ENCODE measurements around the gene ODF2L.

Gene ODF2L, protein sequence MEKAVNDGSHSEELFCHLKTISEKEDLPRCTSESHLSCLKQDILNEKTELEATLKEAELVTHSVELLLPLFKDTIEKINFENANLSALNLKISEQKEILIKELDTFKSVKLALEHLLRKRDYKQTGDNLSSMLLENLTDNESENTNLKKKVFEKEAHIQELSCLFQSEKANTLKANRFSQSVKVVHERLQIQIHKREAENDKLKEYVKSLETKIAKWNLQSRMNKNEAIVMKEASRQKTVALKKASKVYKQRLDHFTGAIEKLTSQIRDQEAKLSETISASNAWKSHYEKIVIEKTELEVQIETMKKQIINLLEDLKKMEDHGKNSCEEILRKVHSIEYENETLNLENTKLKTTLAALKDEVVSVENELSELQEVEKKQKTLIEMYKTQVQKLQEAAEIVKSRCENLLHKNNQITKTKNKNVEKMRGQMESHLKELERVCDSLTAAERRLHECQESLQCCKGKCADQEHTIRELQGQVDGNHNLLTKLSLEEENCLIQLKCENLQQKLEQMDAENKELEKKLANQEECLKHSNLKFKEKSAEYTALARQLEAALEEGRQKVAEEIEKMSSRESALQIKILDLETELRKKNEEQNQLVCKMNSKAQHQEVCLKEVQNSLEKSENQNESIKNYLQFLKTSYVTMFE

DNA sequence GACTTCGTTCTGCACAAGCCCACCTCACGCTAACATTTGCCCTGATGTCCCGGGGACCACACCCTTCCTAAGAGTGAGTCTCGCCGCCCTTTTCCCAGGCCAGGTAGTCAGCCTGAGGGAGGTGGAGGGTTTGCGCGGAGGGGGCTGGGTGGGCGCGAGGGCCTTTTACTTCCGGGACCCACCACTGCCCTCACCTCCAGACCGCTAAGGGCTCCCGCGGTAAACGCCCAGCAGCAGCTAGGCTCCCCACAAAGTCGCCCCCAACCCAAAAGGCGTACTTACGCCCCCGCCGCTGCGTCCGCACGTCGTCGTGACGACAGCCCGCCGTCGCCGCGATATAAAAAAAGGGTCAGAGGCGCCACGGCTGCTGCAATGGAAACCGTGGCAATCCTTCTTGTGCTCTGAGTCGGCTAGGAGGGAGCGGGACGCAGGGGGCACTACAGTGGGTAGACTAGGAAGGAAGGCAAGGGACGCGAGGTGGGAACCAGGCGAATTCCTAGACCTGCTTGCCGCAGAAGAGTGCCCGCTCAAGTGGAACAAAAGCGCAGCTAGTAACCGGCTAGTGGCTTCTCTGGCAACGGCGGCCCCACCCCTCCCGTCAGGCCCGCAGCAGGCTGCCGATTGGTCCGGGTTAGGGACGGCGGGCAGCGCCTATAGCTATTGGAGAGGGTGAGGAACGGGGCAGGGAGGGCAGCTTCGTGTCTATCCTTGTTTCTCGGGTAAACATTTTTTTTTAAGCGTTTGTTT is at the start of gene ODF2L:
ODF2L (minus strand) TSS at position 573 of the 747 bp plus-strand sequence. CDS start 9,296 bp downstream, outside the sequence.
- peak; percentile 83 for DNase-seq (ENCODE audit: low read depth)

DNA sequence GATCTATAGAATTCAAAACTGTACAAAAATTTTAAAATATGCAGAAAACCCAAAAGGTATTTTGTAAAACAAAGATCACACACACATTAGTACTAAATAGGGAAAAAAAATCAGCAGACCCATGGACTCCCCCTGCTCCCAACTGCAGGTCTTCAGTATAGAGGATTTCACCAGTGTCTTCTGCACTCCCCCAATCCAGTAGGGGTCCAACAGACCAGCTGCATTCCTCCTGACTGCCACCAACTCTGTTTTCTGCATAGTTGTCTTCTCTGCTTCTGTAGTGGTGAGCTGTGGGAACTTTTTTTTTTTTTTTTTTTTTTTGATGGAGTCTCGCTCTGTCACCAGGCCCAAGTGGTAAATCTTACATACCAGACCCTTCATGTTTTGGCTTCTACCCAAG is 49.8 kb upstream of the ODF2L start:
- no peak for DNase-seq (ENCODE audit: low read depth)

DNA sequence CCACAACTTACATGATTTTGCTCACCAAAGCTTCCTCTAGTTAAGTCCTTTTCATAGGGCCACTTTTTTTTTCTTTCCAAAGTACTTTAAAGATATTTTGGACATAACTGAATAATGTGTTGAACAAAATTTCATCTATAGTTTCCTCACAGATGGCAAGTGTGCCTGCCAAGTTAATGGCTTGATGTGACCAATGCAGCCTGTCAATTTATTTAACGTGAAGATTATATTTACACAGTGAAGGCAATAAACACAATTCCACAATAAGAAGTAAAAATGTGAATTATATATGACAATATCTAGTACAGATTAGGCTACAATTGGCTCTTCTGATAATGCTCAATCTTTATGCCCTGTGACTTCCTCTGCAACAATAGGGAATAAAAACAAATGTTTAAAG is 45.9 kb upstream of the ODF2L start:
- no peak for DNase-seq (ENCODE audit: low read depth)

DNA sequence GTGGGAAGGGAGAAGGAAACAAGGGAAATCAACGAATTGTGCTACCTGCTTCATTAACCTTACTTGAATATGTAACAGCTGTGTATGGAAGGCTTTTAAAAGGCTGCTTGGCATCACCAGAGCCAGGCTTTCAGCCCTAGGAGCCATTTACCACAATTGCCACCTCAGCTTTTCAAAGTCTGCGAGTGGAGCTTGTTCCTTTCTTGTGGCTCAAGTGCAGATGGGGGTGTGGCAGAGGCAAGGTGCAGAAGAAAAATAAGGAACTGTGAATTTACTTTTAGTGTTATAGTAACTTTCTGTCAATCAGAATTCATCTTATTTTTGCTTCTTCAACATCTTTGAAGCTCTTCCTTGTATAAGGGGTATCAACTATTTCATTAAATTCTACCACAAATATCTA is 45.5 kb upstream of the ODF2L start:
- no peak for DNase-seq (ENCODE audit: low read depth)

DNA sequence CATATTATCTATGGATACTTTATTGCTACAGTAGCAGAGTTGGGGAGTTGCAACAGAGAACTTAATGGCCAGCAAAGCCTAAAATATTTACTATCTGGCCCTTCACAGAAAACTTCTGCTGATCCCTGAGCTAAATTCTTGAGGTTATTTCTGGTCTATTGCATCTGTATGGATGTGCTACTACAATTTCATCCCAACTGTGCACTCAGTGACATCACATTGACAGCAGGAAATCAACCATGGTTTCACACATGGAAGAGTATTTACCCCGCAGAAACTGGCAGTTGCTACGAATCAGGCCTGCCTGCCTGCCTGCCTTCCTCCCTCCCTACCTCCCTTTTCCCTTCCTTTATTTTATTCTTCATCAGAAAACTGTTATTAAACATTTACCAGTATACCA is 39.9 kb upstream of the ODF2L start:
- no peak for DNase-seq (ENCODE audit: low read depth)

DNA sequence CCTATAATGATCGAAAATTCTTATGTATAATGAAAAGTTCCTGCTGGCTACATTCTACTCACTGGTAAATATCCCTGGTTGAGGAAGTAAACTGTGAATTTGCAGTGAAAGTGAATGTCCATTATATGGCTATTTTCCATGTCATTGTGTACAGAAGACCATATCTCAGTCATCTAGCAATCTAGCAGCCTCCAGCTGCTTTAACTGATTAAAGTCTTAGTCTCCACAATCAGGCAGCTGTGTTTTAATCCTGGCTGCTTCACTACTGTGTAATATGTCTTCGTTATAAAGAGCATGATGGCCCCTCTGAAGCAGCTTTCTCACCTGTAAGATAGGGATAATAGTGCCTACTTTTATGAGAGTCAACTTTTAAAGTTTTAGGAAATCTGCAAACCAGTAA is 39.2 kb upstream of the ODF2L start:
- no peak for DNase-seq (ENCODE audit: low read depth)

DNA sequence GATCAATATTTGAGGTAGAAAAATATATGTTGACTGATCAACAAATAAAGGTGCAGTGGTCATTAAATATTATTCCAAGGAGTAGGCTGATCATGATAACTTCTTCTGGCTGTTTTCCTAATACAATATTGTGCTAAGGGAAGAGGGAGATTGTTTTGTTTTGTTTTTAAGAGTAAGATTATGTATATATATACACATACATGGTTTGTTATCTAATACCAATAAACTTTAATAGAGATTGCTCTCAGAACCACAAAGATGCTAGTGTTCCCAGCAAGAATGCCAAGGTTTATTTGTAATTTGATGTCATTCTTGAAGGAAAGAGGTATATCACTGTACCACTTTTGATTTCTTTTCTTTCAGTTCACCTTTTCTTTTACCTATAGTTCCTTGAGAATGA is 37.9 kb upstream of the ODF2L start:
- DNase-seq (ENCODE audit: low read depth): no peak

DNA sequence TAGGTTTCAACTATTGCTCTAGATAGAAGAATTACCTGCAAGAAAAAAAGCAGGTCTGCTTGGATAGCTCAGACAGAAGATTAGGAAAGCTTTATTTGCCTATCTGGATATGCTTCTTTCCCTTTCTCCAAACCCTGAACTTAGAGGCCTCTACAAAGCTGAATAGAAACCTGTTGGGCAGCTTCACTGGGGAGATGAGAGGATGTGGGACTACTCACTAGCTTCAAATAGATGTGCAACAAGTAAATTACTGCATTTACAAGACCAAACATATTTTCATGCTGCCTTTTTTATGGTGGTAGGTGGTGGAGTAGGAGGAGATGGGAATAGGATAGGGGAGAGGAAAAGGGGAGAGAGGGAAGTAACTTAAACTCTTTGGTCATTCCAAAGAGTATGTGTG is 34.3 kb upstream of the ODF2L start:
- no peak for DNase-seq (ENCODE audit: low read depth)

DNA sequence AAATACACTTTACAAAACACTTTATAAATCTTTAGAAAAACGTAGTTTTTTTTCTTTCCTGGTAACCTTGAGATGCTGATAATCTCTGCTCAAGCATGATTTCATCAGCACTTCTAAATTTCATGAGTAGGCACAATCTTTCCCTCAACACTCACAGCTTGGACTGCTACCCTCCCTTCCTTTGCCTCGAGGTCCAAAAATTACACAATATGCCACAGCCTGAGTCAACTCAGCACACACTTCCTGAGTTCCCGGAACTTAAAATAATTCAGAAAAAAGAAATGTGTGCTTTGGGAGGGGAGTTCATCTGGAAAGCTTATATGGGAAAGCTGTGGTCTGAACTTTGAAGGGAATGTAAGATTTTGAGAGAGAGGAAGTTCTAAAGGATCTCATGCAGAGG is 33.7 kb upstream of the ODF2L start:
- no peak for DNase-seq (ENCODE audit: low read depth)

DNA sequence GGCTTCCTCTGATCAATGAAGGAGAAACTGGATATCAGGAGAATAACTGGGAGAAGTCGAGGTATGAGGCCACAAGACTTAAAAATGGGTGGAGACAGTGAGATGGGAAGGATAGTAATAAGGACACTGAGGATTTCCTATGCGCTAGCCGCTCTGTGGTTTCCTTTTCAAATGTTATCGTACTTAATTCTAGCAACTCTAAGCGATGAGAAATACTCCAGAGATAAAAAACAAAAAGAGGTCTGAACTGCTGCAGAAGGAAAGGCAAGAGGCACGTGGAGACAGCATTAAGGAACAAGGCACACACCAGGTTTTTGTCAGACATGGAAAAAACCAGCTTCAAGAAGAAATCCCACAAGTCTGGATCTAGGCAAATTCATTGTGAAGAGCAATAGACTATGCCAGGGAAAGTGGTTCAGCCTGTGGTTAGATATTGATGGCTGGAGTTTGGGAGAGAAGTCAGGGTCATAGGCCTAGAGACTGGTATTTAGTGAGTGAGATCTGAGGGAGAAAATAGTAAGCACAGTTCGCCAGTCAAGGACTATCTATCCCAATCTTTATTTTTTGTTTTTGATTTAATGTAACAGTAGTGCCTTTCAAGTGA is 33.1 kb upstream of the ODF2L start:
- no peak for DNase-seq (ENCODE audit: low read depth)

DNA sequence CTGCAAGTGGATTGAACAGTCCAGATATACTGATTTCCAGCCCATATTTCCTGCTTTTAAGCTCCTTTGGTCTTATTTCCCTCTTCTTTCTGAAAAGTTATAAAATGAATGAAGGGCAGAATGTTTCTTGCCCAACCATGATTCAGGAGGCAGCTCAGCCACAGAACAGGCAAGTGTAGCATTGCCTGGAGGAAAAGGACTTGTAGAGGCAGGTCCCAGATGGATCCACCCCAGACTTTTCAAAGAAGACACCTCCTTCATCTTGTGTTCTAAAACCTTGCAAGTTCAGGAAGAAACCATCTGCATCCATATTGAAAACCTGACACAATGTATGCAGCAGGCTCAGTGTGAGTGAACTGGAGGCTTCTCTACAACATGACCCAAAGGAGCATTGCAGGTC is 27.8 kb upstream of the ODF2L start, which contains the start of gene CLCA2:
CLCA2 (plus strand) TSS at position 299 of the 400 bp plus-strand sequence; CDS start at position 376, 77 bp downstream.
- no peak for DNase-seq (ENCODE audit: low read depth)

DNA sequence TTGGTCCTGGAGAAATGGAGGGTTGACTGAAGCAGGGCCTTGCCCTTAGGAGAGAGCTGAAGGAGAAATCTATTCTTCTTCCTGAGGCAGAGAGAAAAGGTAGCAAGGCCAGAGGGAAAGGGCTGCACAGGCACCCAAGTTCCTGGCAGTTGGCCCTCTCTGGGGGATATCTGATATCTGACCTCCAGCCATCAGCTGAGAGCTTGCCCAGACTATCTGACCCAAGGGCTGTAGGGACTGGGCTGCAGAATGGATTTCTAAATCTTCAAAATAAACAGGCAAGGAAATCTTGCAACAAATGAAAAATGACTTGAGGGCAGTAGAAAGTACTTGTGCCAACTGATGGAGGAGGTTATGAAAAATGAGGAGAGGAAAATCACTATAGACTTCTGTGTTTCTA is 27.4 kb upstream of the ODF2L start:
- no peak for DNase-seq (ENCODE audit: low read depth)

DNA sequence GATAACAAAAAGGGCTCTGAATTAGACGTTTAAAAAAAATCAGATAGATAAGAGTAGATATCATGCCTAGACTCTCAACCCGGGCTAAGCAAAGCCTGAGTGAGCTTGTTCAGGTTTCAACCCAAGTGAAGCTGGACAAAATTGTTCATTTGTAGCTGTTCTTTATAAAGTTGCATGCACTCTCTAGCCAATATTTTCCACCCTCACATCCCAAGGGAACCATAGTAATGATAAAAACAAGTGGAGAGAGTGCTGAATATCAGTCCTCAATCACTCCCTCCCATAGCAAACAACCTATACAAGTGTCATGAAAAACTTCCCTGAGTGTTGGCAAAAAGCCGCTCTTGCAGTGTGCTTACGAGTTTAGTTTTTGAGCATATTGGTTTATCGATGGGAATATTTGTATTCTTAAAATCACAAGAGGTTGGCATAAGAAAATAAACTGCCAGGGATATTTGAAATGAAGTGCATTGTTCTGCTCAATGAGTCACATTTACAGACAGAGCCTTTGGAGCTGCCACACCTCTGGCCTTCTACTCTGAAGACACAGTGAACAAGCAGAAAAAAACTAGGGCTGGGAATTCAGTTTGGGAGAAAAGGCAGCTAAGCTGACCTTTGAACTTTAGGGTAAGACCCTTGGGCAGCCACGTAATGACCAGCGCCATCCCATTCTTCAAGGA is 25.6 kb upstream of the ODF2L start:
- DNase-seq (ENCODE audit: low read depth): no peak

DNA sequence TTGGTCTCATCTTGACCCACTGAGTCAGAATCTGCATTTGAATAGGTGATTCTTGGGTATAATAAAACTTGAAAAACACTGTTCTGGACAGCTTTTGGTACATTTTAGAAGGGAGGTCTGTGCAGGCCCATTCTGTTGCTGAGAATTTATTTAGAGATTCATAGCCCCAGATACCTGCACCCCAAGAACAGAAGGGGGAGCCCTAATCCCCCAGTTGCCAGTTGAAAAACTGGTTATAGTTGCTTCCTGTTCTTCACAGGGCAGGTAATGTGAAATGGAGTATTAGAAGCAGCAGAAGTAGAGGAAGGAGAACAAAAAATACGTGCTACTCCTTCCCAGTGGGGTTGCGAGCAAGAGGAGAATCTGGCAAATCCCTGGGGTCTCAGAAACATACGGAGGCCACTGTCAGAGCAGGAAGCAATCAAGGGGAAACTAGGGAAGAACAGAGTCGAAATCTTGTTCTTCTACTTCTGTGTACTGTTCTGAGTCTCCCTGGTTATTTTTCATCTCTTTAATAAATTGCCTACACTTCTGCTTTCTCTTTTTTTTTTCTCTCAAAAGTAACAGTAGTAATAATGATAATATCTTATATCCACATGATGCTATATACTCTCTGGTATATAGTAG is 23.3 kb upstream of the ODF2L start:
- no peak for DNase-seq (ENCODE audit: low read depth)

DNA sequence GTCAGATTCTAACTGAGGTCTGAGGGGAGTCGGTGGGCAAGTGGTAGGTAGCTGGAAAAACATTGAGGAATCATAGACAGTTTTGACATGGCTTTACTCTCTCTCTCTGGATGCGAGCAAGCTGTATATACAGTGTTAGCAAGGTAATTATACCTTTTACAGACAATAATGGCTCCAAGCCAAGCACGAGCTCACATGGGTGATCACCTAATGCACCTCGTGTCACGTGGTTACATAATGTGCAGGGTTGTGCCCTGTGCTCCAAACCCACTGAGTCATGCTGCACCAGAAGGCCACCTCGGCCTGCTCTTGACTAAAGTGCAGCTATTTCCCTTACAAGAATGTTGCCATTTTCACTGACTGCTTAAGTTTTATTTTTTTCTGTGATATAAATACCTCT is 20.2 kb upstream of the ODF2L start:
- DNase-seq (ENCODE audit: low read depth): no peak

DNA sequence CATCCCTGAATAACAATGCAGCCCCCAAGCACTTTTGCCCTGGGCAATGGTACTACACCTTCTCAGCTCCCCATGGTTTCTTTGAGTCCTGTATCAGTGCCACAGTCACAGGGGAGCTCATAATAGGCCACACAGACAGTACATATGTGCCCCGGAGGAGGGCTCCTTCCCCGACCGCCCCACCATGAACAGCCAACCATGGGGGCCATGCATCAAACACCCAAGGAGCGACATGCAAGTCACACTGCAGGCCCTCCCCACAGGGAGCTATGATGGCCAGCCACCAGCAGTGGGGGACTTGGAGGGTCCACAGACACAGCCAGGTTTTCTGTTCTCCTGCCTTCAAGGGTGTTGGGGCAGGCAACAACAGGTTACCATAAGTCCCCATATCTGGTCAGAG is 14.8 kb upstream of the ODF2L start:
- no peak for DNase-seq (ENCODE audit: low read depth)

DNA sequence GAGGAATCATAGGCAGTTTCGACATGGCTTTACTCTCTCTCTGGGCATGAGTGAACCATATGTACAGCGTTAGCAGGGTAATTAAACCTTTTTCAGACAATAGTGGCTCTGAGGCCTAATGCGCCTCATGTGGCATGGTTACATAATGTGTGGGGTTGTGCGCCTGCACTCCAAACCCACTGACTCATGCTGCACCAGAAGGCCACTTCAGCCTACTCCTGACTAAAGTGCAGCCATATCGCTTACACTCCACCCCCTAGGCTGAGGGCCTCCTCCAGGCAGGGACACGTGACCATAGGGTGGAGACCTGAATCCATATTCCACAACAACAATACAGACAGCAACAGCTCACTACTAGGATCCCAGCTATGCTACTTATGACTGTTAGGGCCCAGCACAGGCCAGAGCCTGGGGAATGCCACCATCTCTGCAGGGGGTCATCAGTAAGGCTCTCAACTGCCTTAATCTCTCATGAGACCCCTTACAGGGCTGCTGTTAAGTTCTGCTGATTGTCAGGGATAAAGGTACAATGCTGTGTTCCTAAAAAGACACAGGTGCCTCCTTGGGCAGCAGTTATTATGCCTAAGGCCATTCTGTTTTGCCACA is 13.4 kb upstream of the ODF2L start:
- DNase-seq (ENCODE audit: low read depth): no peak

DNA sequence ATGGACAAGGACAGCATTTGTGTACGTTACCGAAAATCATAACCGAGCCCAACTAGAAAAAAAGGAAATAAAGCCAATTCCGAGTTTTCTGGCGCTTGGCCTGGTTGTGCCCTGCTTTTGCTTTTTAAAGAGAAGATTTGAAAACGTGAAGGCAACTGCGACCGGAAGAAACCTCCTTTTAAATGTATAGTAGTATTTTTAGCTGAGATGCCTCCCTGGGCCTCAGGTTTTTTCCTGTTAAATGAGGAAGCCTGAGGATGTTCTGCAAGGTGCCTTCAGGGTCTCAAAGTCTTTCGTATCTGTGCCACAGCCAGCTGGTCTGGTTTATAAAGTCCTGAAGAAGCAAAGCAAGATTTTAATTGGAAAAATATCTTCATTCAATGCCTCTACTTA is 371 bp upstream of the ODF2L start:
- no peak for DNase-seq (ENCODE audit: low read depth)

DNA sequence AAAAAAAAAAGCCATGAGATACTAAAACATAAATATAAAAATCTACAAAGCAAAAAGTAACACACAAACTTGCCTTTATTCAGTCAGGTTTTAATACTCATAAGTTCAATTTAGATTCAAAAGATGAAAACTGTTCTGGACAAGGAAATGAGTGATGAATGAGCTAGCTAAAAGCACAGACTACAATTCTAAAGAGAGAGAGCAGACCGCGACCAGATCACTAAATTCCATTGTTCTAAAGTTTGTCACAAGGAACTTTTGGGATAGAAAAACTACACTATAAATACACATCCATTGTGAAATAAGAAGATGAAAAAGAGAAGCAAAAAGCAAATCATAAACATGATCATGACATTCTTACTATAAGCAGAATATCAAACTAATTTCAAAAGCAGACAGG is 1.7 kb downstream of the ODF2L start:
- DNase-seq (ENCODE audit: low read depth): no peak

DNA sequence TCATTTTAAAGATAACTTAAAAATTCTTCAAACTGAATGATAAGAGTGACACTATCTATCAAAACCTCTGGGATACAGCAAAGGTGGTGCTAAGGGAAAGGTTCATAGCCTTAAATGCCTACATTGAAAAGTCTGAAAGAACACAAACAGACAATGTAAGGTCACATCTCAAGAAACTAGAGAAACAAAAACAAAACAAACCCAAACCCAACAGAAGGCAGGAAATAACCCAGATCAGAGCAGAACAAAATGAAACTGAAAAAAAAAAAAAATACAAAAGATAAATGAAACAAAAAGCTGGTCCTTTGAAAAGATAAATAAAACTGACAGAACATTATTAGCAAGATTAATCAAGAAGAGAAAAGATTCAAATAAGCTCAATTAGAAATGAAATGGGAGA is 6.8 kb downstream of the ODF2L start:
- DNase-seq (ENCODE audit: low read depth): no peak

DNA sequence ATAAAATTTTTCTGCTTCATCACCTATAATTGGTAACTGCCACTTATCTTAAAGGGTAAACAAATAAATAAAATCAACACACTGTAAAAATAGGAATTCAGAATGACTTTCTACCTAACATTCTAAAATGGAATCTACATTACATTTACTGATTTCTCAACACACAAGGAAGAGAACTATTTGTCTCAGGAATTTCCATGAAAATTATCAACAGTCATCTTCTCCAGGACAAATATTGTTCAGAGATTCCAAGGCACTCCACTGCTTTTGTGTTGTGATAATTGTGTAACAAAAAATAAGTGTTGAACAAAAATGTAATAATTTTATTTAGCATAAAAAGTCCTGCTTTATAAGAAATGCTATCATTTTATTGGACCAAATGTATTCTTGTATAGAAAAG is 7.3 kb downstream of the ODF2L start:
- DNase-seq (ENCODE audit: low read depth): no peak

Data from activated T-helper 9 cell treated with anti-CD3 and anti-CD28 coated beads, Interleukin-2, amount 50 U/mL, for 16 hours (primary cell).